HG03439 (cell line): ENCODE results near the gene OR2Y1.
"Not testable (repeated sequence)": the region's sequence is repeated elsewhere in the genome, so short reads cannot be mapped to it uniquely, and the experiment has no call there.

Experiments
- ATAC-seq: cut with Tn5 transposase; IDR thresholded peaks from one replicate; pipeline ENCODE4 v1.9.1; 2021; ENCODE audit warnings: mild to moderate bottlenecking, moderate library complexity; ENCODE audit not compliant: unreplicated experiment

OR2Y1 gene

GRCh38 chr5:180740953-180741352, 1.1 kb upstream of the OR2Y1 start:
- ATAC-seq, result not testable (repeated sequence)

GRCh38 chr5:180739271-180739670, 587 bp downstream of the OR2Y1 start:
- ATAC-seq, result no peak

DNA sequence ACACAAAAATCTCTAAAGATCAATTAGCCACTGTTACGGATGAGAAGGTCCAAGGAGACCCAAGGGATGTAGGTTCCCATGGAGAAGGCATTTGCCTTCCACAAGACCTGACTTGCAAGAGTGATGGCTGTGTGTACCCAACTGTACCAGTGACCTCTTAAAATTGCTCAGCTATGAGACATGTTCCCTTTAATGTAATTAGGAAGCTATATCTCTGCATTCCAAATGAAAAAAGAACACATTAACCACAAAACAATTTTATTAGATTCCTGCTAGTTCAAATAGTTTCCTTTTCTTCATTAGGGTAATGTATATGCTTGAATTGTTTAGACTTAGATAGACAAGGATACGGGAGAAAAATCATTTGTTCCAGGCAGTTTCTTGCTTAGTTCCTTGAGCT, 3.3 kb downstream of the OR2Y1 start:
- no peak for ATAC-seq

DNA sequence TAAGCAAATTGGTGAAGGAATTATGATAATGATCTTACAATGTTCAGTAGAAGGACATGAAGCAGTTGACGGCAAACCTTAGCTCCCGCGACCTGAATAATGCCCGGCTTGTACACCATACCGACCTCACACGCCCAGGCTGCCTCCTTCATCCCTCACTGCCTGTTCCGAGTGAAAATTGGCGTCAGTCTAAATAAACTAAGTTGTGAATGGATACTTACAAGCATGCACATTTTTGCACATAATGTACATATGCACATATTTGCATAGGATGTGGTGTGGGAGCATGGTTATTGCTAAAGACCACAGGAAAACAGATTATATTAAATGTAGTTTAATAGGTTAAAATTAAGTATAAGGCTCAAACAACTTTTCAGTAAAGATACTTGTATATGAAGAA, 14.9 kb downstream of the OR2Y1 start:
- no peak for ATAC-seq

GRCh38 chr5:180723936-180724335, 15.9 kb downstream of the OR2Y1 start:
- ATAC-seq, result no peak

DNA sequence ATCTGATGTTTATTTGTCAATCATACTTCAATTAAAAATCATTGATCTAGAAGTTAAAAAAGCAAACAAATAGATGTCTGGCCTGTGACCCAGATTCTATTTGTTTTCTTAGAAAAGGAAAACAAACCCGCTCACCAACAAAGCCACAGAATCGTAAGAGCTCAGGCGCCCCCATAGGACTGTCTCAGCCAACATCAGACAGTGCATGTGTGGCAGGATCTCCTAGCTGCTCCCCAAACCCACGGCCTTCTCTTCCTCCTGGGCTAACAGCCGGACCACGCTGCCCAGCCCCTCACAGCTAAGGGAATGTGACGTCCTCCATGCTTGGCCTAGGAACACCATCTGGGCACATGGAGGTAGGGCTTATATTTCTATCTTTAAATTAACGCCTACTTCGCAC, 19.4 kb downstream of the OR2Y1 start:
- ATAC-seq, result no peak

DNA sequence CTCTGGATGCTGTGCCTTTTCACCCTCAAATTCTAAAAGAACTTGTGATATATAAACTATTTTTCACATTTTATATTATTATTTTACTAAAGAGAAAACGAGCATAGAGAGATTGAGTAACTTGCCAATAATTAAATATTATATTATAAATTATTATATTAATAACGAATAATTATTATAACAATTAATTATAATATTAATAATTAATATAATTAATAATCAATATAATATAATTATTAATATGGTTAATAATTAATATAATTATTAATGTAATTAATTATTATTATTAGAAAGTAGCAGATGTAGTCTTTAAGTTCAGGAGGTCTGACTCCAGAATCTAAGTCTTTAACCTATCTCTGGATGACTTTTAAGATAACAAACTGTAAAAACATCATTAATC, 20.1 kb downstream of the OR2Y1 start:
- ATAC-seq, result no peak

DNA sequence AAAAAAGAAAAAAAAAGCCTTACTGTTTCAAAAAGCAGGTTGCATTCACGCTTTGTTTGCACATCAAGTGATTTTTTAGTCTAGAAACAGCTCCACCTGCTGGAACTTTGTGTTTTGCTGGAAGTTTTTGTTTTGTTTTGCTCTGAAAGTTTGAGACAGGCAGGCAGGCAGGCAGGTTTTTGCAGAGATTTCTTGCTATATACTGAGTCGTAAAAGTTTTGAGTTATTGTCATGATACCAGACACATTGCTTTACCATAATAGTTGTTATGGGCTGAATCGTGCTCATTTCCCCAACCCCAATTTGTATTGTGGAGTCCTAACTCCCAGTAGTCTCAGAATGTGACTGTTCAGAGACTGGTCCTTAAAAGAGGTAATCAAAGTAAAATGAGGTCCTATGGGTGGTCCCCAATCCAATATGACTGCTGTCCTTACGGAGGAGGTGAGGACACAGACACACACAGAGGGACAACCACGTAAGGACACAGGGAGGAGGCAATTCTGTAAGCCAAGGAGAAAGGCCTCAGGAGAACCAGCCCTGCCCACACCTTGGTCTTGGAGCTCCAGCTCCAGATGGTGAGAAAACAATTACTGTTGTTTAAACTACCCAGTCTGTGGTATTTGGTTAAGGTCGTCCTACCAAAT, 20.9 kb downstream of the OR2Y1 start:
- ATAC-seq, result no peak

DNA sequence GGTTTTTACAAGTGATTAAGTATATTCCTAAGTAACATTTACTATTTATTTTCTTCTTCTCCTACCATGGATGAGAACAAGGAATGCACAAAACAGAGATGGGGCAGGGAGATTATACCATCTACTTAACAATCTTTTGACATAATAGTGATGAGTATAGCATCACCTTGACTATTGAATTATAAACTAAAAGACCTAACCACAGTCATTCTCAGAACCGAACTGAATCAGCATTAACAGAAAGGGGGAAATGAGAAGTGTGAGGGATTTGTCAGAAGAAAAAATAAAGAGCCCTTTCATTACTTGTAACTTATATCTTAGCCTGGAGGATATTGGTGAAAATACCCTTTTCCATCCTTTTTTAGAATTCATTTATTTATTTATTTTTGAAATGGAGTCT, 21.9 kb downstream of the OR2Y1 start:
- ATAC-seq, result no peak

DNA sequence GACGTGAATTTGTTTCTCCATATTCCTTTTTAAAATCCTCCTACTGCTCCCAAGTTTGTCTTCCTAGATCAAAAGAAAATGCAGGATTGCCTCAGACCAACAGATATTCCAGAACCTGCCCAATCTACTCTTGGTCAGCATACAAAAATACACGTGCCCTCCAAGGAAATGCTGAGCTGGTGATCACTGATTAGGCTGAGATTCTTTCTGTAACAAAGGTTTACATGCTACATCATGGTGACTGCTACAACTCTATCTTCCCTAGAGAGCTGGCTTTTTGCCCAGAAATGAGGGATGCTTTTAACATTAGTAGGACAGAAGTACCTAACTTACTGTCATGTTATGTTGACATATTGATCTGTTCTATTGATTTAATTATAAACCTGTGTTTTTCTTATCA, 35.5 kb downstream of the OR2Y1 start:
- no peak for ATAC-seq

GRCh38 chr5:180703912-180704311, 35.9 kb downstream of the OR2Y1 start:
- no peak for ATAC-seq

- ATAC-seq, result not testable (repeated sequence)
These were observed 36.5 kb downstream of the OR2Y1 start for GRCh38 chr5:180703371-180703770.

DNA sequence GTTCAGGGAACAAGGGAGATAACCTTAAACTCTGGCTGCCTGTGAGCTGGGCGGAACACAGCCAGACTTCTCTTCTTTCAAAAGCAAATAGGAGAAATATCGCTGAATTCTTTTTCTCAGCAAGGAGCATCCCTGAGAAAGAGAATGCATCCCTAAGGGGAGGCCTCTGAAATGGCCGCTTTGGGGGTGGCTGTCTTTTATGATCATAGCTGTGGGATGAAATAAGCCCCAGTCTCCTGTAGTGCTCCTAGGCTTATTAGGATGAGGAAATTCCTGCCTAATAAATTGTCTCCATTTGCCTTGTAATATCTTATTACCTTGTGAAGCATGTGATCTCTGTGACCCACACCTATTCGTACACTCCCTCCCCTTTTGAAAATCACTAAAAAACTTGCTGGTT, 39.4 kb downstream of the OR2Y1 start:
- ATAC-seq, result not testable (repeated sequence)

GRCh38 chr5:180699042-180699441, 40.8 kb downstream of the OR2Y1 start:
- no peak for ATAC-seq

GRCh38 chr5:180696116-180696515, 43.7 kb downstream of the OR2Y1 start:
- no peak for ATAC-seq

DNA sequence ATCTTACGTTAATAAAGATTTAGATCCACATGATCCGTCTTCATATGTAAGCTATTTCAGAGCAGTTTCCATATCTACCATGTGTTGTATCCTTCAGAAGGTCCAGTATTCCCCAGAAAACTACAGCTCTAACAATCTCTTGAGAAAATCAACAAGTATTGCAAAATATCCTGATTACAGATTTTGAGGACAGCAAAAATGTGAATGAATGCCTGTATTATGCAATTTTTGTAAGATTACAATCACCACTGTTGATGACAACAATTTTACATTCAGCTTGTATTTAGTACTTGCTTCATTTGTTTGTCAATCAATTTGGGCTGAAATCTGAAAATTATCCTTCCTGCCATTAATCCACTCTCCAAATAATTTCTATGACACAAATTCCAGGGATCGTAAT, 47.4 kb downstream of the OR2Y1 start:
- ATAC-seq, result no peak

GRCh38 chr5:180691046-180691445, 48.8 kb downstream of the OR2Y1 start:
- ATAC-seq, result no peak

DNA sequence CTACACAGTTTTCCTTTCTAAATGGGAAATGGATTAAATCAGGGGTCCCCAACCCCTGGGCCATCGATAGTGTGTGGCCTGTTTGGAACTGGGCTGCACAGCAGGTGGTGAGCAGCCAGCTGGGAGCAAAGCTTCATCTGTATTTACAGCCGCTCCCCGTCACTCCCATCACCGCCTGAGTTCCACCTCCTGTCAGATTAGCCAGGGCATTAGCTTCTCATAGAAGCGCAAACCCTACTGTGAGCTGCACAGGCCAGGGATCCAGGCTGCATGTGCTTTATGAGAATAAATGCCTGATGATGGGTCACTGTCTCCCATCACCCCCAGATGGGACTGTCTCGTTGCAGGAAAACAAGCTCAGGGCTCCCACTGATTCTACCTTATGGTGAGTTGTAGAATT, 49.3 kb downstream of the OR2Y1 start:
- ATAC-seq, result no peak

- no peak for ATAC-seq
These were observed 50.1 kb downstream of the OR2Y1 start for GRCh38 chr5:180689775-180690174.
